HUES48 (cell line): ENCODE results near the gene DHRSX.
"Not testable (repeated sequence)": the region's sequence is repeated elsewhere in the genome, so short reads cannot be mapped to it uniquely, and the experiment has no call there.

ENCODE experiments used
- H3K27ac ChIP-seq: one replicate; pipeline ENCODE4 v1.7.0; 2013; ENCODE audit warnings: low read depth, low read length, inconsistent platforms
- H3K27me3 ChIP-seq: 2 replicates; pipeline ENCODE4 v1.6.1; 2013; ENCODE audit warnings: mild to moderate bottlenecking, low read length; ENCODE audit not compliant: control insufficient read depth, insufficient read depth
- H3K36me3 ChIP-seq: 2 replicates; pipeline ENCODE4 v1.6.1; 2013; ENCODE audit warnings: low read length; ENCODE audit not compliant: control insufficient read depth, insufficient read depth
- H3K4me1 ChIP-seq: 2 replicates; pipeline ENCODE4 v1.6.1; 2013; ENCODE audit warnings: mild to moderate bottlenecking, low read length; ENCODE audit not compliant: control insufficient read depth, insufficient read depth
- H3K4me3 ChIP-seq: 2 replicates; pipeline ENCODE4 v1.5.1; 2013; ENCODE audit warnings: mild to moderate bottlenecking, low read depth, low read length
- H3K9ac ChIP-seq: 2 replicates; pipeline ENCODE4 v1.6.1; 2013; ENCODE audit warnings: mild to moderate bottlenecking, low read depth, low read length, moderate library complexity
- H3K9me3 ChIP-seq: 2 replicates; pipeline ENCODE4 v1.6.1; 2013; ENCODE audit warnings: low read length; ENCODE audit not compliant: control insufficient read depth, insufficient read depth

Gene DHRSX

DNA sequence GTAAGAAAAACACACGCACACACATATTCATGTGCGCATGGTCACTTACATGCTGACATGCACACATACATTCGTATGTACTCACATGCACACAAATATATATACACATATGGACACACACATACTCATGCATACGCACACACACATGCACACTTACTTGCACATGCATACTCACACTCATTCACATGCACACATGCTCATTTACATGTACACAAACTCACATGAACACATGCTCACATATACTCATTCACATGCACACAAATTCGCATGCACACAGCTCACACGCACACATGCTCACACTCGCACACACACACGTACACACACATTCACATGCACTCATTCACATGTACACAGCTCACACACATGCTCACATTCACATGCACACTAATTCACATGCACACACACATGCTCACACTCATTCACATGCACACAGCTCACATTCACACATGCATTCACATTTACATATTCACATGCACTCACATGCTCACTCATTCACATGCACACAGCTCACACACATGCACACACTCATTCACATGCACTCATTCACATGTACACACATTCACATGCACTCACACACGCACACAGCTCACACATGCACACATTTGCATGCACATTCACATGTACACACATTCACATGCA is 276.1 kb downstream of the DHRSX start:
- no peaks in the 10 kb centered on the region for H3K27me3 ChIP-seq
- H3K36me3 ChIP-seq = peaks cover 19% of the 10 kb centered on the region
- peaks cover 43% of the 10 kb centered on the region for H3K9me3 ChIP-seq
- H3K4me3 ChIP-seq = no peak overlapping the region
- no peaks in the 10 kb centered on the region for H3K4me1 ChIP-seq
- H3K27ac ChIP-seq = no peak overlapping the region
- no peak overlapping the region for H3K9ac ChIP-seq

DNA sequence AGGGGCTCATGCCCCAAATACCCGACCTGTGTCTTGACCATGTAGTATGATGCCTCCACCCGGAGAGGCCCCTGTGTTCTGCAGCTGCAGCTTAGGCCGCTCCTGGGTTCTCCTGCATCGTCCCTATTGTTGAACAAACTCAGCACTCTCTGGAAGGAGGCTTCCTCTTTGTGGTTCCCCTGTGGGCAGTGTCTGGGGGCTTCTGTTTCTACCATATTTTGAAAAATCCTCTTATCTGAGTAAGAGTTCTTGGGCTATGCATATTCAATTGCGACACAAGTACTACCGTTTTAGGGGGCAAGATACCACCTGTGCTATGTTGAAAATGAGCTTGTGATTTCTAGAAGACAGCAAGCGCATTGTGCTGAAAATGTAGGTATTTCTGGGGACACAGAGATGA is 276.6 kb downstream of the DHRSX start:
- H3K27me3 ChIP-seq = no peaks in the 10 kb centered on the region
- H3K9ac ChIP-seq = no peak overlapping the region
- no peak overlapping the region for H3K4me3 ChIP-seq
- no peaks in the 10 kb centered on the region for H3K4me1 ChIP-seq
- peaks cover 49% of the 10 kb centered on the region for H3K9me3 ChIP-seq
- peaks cover 16% of the 10 kb centered on the region for H3K36me3 ChIP-seq
- no peak overlapping the region for H3K27ac ChIP-seq

DNA sequence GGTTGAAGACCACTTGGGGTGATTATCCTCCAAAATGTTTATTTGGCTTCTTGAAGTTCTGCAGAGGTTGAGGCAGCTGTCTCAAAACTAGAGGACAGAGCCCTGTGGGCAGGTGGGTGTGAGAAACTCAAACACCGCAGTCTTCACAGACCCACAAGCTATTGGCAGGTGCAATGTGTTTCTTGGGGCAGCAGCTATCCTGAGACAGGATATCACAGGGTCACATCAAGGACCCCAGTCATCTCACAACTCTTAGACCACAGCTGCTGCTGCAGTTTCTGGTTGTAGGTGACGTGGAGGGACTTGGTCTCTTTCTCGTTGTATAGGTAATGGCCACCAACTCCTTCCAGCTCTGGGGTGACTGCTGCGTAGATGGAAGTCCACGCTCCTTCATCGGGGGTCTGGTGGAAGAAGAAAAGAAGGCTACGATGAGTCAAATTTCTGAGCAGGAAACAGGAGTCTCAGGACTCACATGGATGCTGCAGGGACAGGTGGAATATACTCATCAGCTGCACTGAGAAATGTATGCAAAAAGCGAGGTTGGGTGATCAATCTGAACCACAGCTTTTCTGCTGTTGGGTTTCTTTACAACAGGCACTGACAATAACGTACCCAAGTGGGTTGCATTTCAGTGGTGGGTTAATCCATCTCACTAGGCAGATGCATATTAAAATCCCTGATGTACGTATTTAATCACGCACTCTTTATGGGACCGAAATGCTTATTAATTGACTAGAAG is 279.8 kb downstream of the DHRSX start:
- Histone ChIP-seq H3K27ac (no peak overlapping the region), H3K4me3 (no peak overlapping the region), H3K9ac (no peak overlapping the region), H3K36me3 (peaks cover 21% of the 10 kb centered on the region), H3K27me3 (no peaks in the 10 kb centered on the region), H3K4me1 (no peaks in the 10 kb centered on the region), H3K9me3 (peaks cover 64% of the 10 kb centered on the region)

DNA sequence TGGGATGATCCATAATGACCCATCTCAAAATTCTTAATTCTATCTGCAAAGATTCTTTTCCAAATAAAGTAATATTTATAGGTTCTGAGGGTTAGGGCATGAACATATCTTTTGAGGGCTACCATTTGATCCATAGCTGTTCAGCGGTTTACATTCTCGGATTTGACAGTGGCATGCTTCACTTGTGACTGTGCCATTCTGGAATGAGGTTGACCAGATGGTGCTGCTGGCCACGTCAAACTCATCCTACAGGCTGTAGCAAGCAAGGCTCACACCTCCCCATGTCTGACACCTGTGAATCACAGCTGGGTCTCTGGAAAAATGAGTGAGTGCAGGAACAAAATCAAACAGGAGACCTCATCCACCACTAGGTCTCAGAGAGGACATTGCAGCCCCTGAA is 280.5 kb downstream of the DHRSX start:
- no peaks in the 10 kb centered on the region for H3K27me3 ChIP-seq
- no peak overlapping the region for H3K27ac ChIP-seq
- peaks cover 64% of the 10 kb centered on the region for H3K9me3 ChIP-seq
- no peaks in the 10 kb centered on the region for H3K4me1 ChIP-seq
- no peak overlapping the region for H3K4me3 ChIP-seq
- H3K9ac ChIP-seq = no peak overlapping the region
- peaks cover 21% of the 10 kb centered on the region for H3K36me3 ChIP-seq

DNA sequence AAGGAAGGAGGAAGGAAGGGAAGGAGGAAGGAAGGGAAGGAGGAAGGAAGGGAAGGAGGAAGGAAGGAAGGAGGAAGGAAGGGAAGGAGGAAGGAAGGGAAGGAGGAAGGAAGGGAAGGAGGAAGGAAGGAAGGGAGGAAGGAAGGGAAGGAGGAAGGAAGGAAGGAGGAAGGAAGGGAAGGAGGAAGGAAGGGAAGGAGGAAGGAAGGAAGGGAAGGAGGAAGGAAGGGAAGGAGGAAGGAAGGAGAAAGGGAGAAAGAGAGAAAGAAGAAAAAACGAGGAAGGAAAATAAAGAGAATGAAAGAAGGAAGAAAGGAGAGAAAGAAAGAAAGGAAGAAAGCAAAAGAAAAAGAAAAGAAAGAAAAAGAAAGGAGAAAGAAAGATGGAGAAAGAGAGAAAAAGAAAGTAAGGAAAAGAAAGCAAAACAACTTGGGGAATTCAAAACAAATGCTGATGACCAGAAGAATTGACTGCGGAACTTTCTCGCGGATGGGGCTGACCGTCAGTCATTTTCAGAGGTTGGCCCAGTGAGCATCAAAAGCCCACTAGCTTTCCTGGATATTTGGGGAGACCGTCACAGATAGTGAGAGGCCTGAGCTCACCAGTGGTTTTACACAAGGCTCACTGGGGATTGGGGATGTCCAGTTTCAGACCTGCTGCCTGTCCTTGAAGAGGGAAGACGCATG is 286.5 kb downstream of the DHRSX start:
- H3K27me3 ChIP-seq, H3K27ac ChIP-seq, H3K36me3 ChIP-seq, H3K4me1 ChIP-seq, H3K4me3 ChIP-seq, H3K9ac ChIP-seq: not testable (repeated sequence)
- H3K9me3 ChIP-seq = peaks cover 18% of the 10 kb centered on the region

DNA sequence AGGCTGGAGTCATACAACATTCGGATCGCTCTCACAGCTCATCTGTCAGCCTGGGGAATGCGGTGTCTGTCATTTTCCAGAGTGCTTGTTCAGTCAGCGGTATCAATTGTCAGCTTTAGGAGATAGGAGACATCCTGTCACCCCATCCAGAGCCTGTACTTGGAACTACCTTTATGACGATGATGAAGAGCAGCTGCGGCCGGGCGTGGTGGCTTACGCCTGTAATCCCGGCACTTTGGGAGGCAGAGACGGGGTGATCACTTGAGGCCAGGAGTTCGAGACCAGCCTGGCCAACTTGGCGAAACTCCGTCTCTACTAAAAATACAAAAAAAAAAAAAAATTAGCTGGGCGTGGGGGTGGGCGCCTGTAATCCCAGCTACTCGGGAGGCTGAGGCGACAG is 289.1 kb downstream of the DHRSX start:
- not testable (repeated sequence) for H3K9ac ChIP-seq, H3K27ac ChIP-seq, H3K9me3 ChIP-seq, H3K27me3 ChIP-seq, H3K4me3 ChIP-seq, H3K4me1 ChIP-seq, H3K36me3 ChIP-seq

DNA sequence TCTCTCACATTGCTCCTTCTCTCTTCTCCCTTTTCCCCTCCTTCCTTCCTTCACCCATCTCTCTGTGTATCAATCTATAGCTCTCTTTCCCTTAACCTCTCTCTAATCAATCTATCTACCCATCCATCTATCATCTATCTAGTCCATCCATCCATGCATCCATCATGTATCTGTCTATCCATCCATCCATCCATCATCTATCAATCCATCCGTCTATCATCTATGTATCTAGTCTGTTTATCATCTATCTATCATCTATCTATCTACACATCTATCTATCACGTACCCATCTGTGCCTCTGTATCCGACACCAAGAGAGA is 307.5 kb downstream of the DHRSX start:
- H3K4me1 ChIP-seq = peaks cover 7% of the 10 kb centered on the region
- no peak overlapping the region for H3K27ac ChIP-seq
- no peaks in the 10 kb centered on the region for H3K27me3 ChIP-seq
- no peaks in the 10 kb centered on the region for H3K9me3 ChIP-seq
- no peak overlapping the region for H3K4me3 ChIP-seq
- H3K9ac ChIP-seq = no peak overlapping the region
- no peaks in the 10 kb centered on the region for H3K36me3 ChIP-seq

DNA sequence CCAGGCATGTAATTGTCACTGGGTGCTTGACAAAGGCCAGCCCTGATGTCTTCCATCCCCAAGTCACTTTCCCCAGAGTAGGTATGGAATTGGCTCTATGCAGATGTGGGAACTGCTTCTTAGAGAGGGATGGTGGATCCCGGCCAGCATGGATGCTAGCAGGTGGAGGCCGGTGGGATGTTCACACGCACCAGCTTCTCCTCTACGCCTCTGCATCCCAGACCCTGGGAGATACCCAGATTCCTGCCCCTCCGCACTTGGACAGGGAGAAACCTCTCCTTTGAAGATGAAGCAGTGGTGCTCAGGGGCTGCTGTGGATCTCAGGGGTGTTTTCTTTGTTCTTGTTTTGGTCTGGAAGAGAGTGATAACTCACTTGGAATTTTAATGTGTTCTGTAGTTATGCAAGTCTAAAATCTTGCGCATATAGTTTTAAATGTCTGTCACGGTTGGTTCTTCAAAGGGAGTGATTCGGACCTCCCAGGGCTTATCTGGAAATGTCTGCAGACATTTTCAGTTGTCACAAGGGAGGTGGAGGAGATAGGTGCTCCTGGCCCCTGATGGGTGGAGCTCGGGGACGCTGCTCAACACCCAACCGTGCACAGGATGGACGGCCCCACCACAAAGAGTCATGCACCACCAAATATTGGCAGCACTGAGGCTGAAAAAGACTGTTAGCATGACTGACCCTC is 308.0 kb downstream of the DHRSX start:
- Histone ChIP-seq H3K27me3 (no peaks in the 10 kb centered on the region), H3K4me1 (peaks cover 11% of the 10 kb centered on the region), H3K36me3 (no peaks in the 10 kb centered on the region), H3K27ac (no peak overlapping the region), H3K4me3 (no peak overlapping the region), H3K9me3 (0 out of 2 replicates have a peak, but pooled peaks cover 1% of the 10 kb centered on the region), H3K9ac (no peak overlapping the region)

DNA sequence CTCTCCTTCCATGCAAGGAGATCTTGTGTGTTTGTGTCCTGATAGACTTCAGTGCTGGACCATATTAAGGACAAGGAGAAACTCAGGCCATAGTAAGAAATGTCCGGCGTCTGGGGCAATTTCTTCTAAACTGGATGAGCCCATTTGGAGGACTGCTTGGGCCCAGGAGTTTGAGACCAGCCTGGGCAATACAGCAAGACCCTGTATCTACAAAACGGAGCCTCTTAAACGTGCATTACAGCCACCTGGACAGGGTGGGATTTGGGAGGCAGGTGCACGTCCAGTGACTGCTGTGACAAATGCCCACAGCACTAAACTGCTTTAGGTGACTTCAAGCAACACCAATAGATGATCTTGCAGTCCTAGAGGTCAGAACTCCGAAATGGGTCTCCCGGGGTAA is 311.9 kb downstream of the DHRSX start:
- Histone ChIP-seq H3K4me3 (no peak overlapping the region), H3K9ac (no peak overlapping the region), H3K4me1 (peaks cover 11% of the 10 kb centered on the region), H3K27ac (no peak overlapping the region), H3K27me3 (no peaks in the 10 kb centered on the region), H3K9me3 (peaks cover 15% of the 10 kb centered on the region), H3K36me3 (no peaks in the 10 kb centered on the region)

DNA sequence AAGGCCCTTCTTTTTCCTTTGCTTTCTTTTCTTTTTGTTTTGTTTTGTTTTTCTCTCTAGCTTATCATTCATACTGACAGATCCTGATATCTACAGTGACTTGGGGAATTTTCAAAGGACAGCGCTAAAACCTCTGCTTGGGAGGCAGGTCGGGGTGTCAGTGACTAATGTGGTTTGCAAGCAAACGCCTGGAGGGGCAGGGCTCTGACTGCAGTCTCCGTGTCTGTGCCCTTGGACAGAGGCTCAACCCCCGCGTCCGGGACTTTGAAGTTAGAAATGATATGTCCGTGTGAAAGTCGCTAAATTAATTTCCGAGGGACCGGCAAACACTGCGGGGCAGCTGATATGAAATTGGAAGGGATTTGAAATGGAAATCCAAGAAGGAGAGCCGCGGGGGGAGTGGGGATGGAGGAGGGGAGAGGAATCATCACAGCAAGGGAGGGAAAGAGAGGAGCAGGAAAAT is 312.4 kb downstream of the DHRSX start:
- no peak overlapping the region for H3K9ac ChIP-seq
- no peak overlapping the region for H3K27ac ChIP-seq
- H3K27me3 ChIP-seq = no peaks in the 10 kb centered on the region
- H3K4me1 ChIP-seq = peaks cover 14% of the 10 kb centered on the region
- H3K4me3 ChIP-seq = no peak overlapping the region
- H3K9me3 ChIP-seq = peaks cover 15% of the 10 kb centered on the region
- H3K36me3 ChIP-seq = no peaks in the 10 kb centered on the region
